Activated CD4-positive, alpha-beta T cell treated with anti-CD3 and anti-CD28 coated beads for 36 hours (primary cell): ENCODE measurements around the gene CTBP1. TPM values are rescaled to one million over a fixed set of nuclear protein-coding genes. Genes with fewer than 3 reads are reported as not detected.

Experiments used
- ATAC-seq: fragments of 200-7000 bp; cut with Tn5 transposase; one replicate; pipeline ENCODE4 v1.10.0; 2021; ENCODE audit warnings: mild to moderate bottlenecking, moderate library complexity
- CTCF ChIA-PET: fragments of 350-600 bp; sonication (Branson Sonifier 250); formaldehyde crosslinking; loops from one replicate; lab custom pipeline; 2021; ENCODE audit warnings: antibody characterized with exemption; lab: Charles Lee
- POLR2A ChIA-PET: fragments of 350-600 bp; sonication (Branson Sonifier 250); formaldehyde crosslinking; loops from one replicate; lab custom pipeline; 2021; ENCODE audit warnings: antibody characterized with exemption, inconsistent platforms; lab: Charles Lee
- DNase-seq: peaks from one replicate; pipeline ENCODE4 v3.0.0-alpha.2; 2020
- H3K27ac Mint-ChIP-seq: one replicate; pipeline ENCODE4 v1.8.0; 2021; ENCODE audit warnings: mixed read lengths
- H3K27me3 Mint-ChIP-seq: one replicate; pipeline ENCODE4 v1.8.0; 2021; ENCODE audit warnings: mixed read lengths
- H3K36me3 Mint-ChIP-seq: one replicate; pipeline ENCODE4 v1.8.0; 2021; ENCODE audit warnings: low read depth, mixed read lengths
- H3K4me1 Mint-ChIP-seq: one replicate; pipeline ENCODE4 v1.8.0; 2021; ENCODE audit warnings: mixed read lengths
- H3K4me3 Mint-ChIP-seq: one replicate; pipeline ENCODE4 v1.8.0; 2021; ENCODE audit warnings: mild to moderate bottlenecking, moderate library complexity, mixed read lengths
- H3K9me3 Mint-ChIP-seq: one replicate; pipeline ENCODE4 v1.8.0; 2021; ENCODE audit warnings: low read depth, mixed read lengths
- intact Hi-C, 2 experiments: fragments of 100-400 bp; cut with DNase I in 1 of 2; cut with micrococcal nuclease in 1 of 2; formaldehyde crosslinking; loops; one replicate each; pipeline versions ENCODE4 v1.14.2 to v1.15.1; 2022 to 2024; cut with DNase I, micrococcal nuclease
- total RNA-seq, 2 experiments: library from RNA; stranded (reverse); gene quantifications; one replicate each; pipeline ENCODE4 v1.2.3, GENCODE V29; 2021

CTBP1 gene
- total RNA-seq, 2 experiments from 2014 or later: 152 to 177 TPM

DNA sequence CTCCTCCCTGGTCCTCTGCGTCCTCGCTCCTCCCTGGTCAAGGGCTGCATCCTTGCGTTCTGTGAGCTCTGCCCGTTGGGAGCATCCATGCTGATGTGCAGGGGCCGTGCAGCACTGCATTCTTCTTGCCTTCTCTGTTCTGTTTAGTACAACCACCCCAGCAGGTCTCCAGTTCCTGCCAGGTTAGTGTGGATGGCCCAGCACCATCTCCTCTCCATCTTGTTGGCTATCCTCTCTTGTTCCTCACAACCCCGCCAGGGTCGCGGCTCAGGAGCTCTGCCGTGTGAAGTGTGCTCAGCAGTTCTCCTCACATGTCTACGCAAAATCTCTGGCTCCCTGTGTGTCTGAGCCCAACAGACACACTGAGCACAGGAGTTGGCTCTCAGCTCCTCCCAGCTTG is 30.3 kb upstream of the CTBP1 start:
- intact Hi-C loops: no loop called here
- Mint-ChIP-seq H3K27me3 (no peaks in the 10 kb centered on the region), H3K36me3 (no peaks in the 10 kb centered on the region), H3K4me1 (no peaks in the 10 kb centered on the region), H3K9me3 (no peaks in the 10 kb centered on the region), H3K27ac (no peak overlapping the region), H3K4me3 (no peak overlapping the region)
- DNase-seq: no peak
- no peak for ATAC-seq
- ChIA-PET CTCF (no interaction called here), POLR2A (no interaction called here)

DNA sequence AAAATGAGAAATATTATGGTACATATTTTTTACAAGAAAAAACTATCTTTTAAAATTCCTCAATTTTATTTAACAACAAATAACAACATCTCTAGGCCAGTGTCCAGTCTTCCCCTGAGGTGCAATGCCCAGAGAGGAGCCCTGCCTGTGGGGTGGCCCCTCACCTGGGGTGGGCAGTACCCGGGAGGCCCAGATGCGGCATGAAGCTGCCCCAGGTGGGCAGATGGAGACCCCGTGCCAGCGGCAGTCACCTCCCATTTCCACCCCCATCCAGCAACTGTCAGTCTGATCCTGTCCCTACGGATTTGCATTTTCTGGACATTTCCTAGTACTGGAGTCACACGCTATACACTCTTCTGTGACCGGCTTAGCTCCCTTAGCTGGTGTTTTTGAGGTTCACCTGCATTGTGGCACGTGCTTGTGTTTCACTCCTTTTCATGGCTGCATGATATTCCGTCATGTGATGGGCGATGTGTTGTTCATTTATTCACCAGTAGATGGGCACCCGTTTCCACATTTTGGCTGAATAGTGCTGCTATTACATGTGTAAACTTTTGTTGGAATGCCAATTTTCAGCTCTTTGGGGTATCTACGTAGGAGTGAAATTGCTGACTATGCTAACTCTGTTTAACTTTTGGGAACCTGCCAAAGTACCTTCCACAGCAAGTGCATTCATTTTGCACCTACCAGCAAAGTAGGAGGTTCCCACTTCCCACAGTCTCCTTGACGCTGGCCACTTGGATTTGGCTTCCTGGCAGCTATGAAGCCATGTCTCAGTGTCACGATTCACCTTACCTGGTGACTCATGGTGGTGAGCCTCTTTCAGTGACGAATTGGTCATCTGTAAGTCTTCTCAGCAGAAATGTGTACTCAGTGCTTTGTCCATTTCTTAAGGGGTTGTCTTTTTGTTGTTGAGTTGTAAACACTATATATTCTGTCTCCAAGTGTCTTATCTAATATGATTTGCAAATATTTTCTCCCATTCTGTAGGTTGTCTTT is 29.0 kb upstream of the CTBP1 start:
- H3K4me3 Mint-ChIP-seq: no peak overlapping the region
- H3K27ac Mint-ChIP-seq: no peak overlapping the region
- intact Hi-C loops: loop anchor here in 1 of 2 experiments (1.0 kb wide), 1 partner anchor 74 kb away; no protein-coding TSS in a partner anchor
- H3K27me3 Mint-ChIP-seq: no peaks in the 10 kb centered on the region
- H3K36me3 Mint-ChIP-seq: no peaks in the 10 kb centered on the region
- POLR2A ChIA-PET: no interaction called here
- H3K9me3 Mint-ChIP-seq: no peaks in the 10 kb centered on the region
- ATAC-seq (peak; percentile 78), DNase-seq (peak; percentile 32)
- no peaks in the 10 kb centered on the region for H3K4me1 Mint-ChIP-seq
- CTCF ChIA-PET: interaction anchor here (0.9 to 1.8 kb wide), 4 partner anchors 10 to 291 kb away, joined by 3 to 6 read pairs (median 4); partner anchors contain the start of gene IDUA

DNA sequence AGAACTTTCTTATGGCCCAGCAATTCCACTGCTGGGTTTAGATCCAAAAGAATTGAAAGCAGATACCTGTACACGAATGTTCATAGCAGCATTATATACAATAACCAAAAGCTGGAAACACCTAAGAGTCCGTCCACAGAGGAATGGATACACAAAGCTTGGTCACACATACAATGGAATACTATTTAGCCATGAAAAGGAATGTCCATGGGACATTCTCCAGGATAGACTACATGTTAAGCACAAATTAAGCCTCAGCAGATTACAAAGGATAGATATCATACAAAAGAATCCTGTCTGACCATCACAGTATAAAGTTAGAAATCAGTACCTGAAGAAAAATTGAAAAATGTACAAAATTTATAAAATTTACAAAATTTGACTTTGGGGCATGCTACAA is 28.1 kb upstream of the CTBP1 start:
- intact Hi-C loops: no loop called here
- Mint-ChIP-seq H3K36me3 (no peaks in the 10 kb centered on the region), H3K27me3 (no peaks in the 10 kb centered on the region), H3K4me3 (no peak overlapping the region), H3K27ac (no peak overlapping the region), H3K4me1 (no peaks in the 10 kb centered on the region), H3K9me3 (no peaks in the 10 kb centered on the region)
- CTCF ChIA-PET: interaction anchor here (1.1 to 1.8 kb wide), 3 partner anchors 9 to 290 kb away, joined by 4 to 6 read pairs (median 4); partner anchors contain the start of gene IDUA
- POLR2A ChIA-PET: no interaction called here
- no peak for ATAC-seq
- no peak for DNase-seq

DNA sequence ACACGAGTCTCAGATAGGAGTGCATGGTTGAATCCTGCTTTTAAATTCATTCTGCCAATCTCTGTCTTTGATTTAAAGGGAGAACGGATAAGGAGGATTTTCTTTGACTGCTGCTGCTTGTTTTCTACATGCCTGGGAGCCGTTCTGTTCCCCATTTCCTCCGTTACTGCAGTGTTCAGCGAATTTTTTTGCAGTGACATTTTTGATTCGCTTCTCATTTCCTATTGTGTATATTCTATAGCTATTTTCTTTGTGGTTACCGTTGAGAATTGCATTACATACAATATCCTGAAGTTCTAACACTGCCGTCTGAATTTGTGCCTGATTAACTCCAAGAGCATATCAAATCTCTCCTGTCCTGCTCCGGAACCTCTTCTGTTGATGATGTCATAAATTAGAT is 25.9 kb upstream of the CTBP1 start:
- CTCF ChIA-PET: interaction anchor here (1.0 kb wide), 1 partner anchor 44 kb away, joined by 3 read pairs; no protein-coding TSS in a partner anchor
- POLR2A ChIA-PET: no interaction called here
- no peaks in the 10 kb centered on the region for H3K27me3 Mint-ChIP-seq
- DNase-seq (no peak), ATAC-seq (no peak)
- no peaks in the 10 kb centered on the region for H3K4me1 Mint-ChIP-seq
- H3K27ac Mint-ChIP-seq: no peak overlapping the region
- H3K36me3 Mint-ChIP-seq: no peaks in the 10 kb centered on the region
- no peak overlapping the region for H3K4me3 Mint-ChIP-seq
- H3K9me3 Mint-ChIP-seq: peaks cover 3% of the 10 kb centered on the region
- intact Hi-C loops: no loop called here

DNA sequence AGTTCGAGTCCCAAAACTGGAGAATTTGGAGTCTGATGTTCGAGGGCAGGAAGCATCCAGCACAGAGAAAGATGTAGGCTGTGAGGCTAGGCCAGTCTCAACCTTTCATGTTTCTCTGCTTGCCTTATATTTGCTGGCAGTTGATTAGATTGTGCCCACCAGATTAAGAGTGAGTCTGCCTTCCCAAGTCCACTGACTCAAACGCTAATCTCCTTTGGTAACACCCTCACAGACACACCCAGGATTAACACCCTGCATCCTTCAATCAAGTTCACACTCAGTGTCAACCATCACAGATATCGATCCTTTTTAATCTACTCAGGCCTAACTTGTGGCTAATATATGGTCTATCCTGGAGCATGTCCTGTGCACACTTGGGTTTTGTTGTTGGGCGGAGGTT is 22.8 kb upstream of the CTBP1 start:
- Mint-ChIP-seq H3K4me3 (no peak overlapping the region), H3K36me3 (peaks cover 3% of the 10 kb centered on the region), H3K9me3 (peaks cover 10% of the 10 kb centered on the region), H3K27ac (no peak overlapping the region), H3K27me3 (no peaks in the 10 kb centered on the region), H3K4me1 (peaks cover 13% of the 10 kb centered on the region)
- intact Hi-C loops: no loop called here
- ATAC-seq (no peak), DNase-seq (no peak)
- ChIA-PET POLR2A (no interaction called here), CTCF (no interaction called here)

DNA sequence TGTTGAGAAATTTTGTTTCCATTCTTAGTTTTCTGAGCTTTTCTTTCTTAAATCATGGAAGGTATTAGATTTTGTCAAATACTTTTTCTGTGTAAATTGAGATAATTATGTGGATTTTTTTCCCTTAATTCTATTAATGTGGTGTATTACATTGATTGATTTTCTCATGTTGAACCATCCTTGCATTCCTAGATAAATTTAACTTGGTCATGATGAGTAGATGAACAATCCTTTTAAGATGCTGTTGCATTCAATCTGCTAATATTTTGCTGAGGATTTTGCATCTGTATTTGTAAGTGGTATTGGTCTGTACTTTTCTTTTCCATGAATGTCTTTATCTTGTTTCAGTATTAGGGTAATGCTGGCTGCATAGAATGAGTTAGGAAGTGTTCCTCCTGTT is 20.3 kb upstream of the CTBP1 start:
- Mint-ChIP-seq H3K9me3 (peaks cover 10% of the 10 kb centered on the region), H3K27ac (no peak overlapping the region), H3K27me3 (no peaks in the 10 kb centered on the region), H3K4me3 (no peak overlapping the region), H3K4me1 (peaks cover 13% of the 10 kb centered on the region), H3K36me3 (peaks cover 3% of the 10 kb centered on the region)
- CTCF ChIA-PET: interaction anchor here (0.8 to 2.4 kb wide), 13 partner anchors 9 to 140 kb away, joined by 3 to 22 read pairs (median 6); no protein-coding TSS in a partner anchor
- POLR2A ChIA-PET: interaction anchor here (0.7 kb wide), 1 partner anchor 102 kb away, joined by 3 read pairs; no protein-coding TSS in a partner anchor
- intact Hi-C loops: loop anchor here (2.0 to 5.0 kb wide), 3 partner anchors 18 to 257 kb away; partner anchors contain the start of gene FGFRL1 (in 1 of the 2)
- ATAC-seq (no peak), DNase-seq (no peak)

DNA sequence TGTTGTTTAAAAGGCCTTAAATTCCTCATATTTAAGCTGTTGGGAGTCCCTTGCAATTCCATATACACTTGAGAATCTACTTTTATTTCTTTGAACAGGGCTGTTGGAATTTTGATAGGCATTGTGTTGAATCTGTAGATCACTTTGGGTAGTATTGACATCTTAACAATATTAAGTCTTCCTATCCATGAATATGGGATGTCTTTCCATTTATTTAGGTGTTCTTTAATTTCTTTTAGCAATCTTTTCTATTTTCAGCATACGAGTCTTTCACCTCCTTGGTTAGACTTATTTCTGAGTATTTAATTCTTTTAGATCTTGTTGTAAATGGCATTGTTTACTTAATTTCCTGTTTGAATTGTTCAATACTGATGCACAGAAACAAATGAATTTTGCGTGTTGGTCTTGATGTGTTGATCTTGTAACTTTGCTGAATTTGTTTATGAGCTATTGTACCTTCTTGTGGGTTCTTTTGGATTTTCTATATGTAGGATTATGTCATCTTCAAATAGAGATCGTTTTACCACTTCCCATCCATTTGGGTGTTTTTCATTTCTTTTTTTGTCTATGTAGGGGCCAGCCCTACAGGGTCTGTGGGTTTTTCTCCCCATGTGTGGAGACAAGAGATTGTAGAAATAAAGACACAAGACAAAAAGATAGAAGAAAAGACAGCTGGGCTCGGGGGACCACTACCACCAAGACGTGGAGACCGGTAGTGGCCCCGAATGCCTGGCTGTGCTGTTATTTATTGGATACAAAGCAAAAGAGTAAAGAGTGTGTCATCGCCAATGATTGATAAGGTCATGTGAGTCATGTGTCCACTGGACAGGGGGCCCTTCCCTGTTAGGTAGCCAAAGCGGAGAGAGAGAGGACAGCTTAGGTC is 18.2 kb upstream of the CTBP1 start:
- H3K4me3 Mint-ChIP-seq: peak overlapping the region; percentile 63
- intact Hi-C loops: loop anchor here (1.0 to 5.0 kb wide), 7 partner anchors 9 to 255 kb away; partner anchors contain the start of genes FGFRL1 (in 1 of the 2) and MAEA (in 1 of the 2)
- ATAC-seq (peak; percentile 71), DNase-seq (peak; percentile 29)
- no peaks in the 10 kb centered on the region for H3K27me3 Mint-ChIP-seq
- peak overlapping the region; percentile 90 for H3K27ac Mint-ChIP-seq
- ChIA-PET CTCF (interaction anchor here (0.6 to 3.5 kb wide), 11 partner anchors 10 to 481 kb away, joined by 3 to 22 read pairs (median 5); partner anchors contain the start of gene CTBP1), POLR2A (interaction anchor here (0.6 kb wide), 1 partner anchor 28 kb away, joined by 4 read pairs; no protein-coding TSS in a partner anchor)
- H3K36me3 Mint-ChIP-seq: peaks cover 3% of the 10 kb centered on the region
- H3K4me1 Mint-ChIP-seq: peaks cover 13% of the 10 kb centered on the region
- peaks cover 10% of the 10 kb centered on the region for H3K9me3 Mint-ChIP-seq

DNA sequence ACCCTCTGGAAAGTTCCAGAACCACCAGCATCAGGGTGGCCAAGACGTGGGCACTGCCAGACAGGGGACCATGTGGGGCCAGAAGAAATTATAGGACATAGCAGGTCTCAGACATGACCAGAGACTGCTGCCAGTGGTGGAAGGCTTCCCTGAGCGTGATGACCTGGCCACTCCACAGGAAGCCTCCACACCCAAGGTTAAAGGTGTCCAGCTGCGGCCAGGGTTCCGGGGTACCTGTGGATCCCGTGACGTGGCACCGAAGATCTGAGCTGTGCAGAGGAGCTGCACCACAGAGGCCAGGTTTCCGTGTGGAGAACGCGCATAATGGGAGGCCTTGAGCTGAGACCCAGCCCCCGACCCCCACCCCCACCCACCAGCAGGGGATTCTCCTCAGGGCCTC is 16.4 kb upstream of the CTBP1 start:
- peaks cover 3% of the 10 kb centered on the region for H3K36me3 Mint-ChIP-seq
- H3K9me3 Mint-ChIP-seq: peaks cover 7% of the 10 kb centered on the region
- H3K4me1 Mint-ChIP-seq: peaks cover 17% of the 10 kb centered on the region
- no peak overlapping the region for H3K27ac Mint-ChIP-seq
- H3K4me3 Mint-ChIP-seq: no peak overlapping the region
- no peak for DNase-seq
- intact Hi-C loops: loop anchor here in 1 of 2 experiments (5.0 kb wide), 2 partner anchors 63 to 253 kb away; partner anchors contain the start of gene FGFRL1
- CTCF ChIA-PET: interaction anchor here (0.6 to 3.5 kb wide), 7 partner anchors 8 to 136 kb away, joined by 3 to 17 read pairs (median 3); partner anchors contain the start of gene CTBP1
- POLR2A ChIA-PET: no interaction called here
- H3K27me3 Mint-ChIP-seq: no peaks in the 10 kb centered on the region
- ATAC-seq: no peak

DNA sequence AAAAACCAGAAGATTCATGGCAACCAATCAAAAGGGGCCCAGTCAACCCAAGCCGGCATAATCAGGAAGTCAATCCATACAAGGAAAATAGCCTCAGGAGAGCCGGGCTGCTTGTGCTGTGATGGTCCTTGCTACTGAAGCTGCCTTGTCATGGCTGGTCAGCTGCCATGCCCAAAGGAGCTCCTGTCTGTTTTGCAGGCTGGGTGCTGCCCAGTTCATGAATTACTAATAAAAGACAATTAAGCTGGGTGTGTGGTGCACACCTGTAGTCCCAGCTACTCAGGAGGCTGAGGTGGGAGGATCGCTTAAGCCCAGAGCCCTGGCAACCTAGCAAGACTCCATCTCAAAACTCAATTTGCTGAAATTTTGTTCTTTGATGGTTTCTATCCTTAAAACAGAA is 16.0 kb upstream of the CTBP1 start:
- POLR2A ChIA-PET: no interaction called here
- Mint-ChIP-seq H3K27ac (no peak overlapping the region), H3K4me3 (no peak overlapping the region), H3K36me3 (peaks cover 3% of the 10 kb centered on the region), H3K4me1 (peaks cover 21% of the 10 kb centered on the region), H3K9me3 (peaks cover 7% of the 10 kb centered on the region), H3K27me3 (no peaks in the 10 kb centered on the region)
- intact Hi-C loops: loop anchor here in 1 of 2 experiments (5.0 kb wide), 2 partner anchors 63 to 253 kb away; partner anchors contain the start of gene FGFRL1
- DNase-seq (no peak), ATAC-seq (no peak)
- CTCF ChIA-PET: interaction anchor here (0.7 to 1.8 kb wide), 5 partner anchors 24 to 135 kb away, joined by 3 to 4 read pairs (median 3); no protein-coding TSS in a partner anchor

DNA sequence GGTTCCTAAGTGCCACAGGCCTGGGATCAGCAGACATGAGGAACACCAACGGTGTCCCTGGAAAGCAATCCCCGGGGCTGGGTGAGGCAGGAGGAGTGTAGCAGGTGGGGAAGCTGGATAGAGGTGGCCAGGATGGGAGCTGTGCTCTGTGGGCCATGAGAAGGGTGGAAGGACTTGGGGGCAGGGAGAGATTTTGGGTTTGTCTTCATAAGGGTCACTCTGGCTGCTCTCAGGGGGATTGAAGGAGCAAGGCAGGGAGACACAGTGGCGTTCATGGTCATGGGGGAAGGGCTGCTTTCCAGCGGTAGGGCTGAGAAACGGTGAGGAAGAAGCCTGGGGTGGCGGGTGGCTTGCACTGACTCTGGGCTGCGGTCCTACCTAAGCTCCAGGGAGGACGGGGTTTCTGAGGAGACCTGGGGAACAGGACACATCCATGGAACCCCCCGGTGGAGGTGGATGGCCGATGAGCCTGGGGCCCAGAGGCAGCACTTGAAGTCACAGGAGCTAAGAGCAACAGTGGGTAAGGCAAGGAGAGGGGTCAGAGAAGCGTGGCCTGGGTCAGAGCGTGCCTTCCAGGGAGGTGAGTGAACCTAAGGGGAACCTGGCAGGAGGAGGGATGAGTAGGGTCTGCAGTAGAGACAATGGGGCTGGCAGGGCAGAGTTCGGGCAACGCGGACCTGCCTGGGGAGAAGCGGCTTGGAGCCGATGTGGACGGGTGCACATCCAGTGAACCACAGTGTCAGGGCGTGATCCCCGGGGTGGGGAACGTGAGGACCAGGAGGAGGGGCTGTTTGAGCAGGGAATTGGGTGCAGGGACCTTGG is 12.4 kb upstream of the CTBP1 start:
- peaks cover 2% of the 10 kb centered on the region for H3K36me3 Mint-ChIP-seq

More for the DNA sequence above, 12.4 kb upstream of the CTBP1 start:
- H3K27me3 Mint-ChIP-seq: no peaks in the 10 kb centered on the region
- H3K4me1 Mint-ChIP-seq: peaks cover 20% of the 10 kb centered on the region
- ATAC-seq (no peak), DNase-seq (no peak)
- POLR2A ChIA-PET: no interaction called here
- no peak overlapping the region for H3K4me3 Mint-ChIP-seq
- H3K9me3 Mint-ChIP-seq: peaks cover 5% of the 10 kb centered on the region
- no peak overlapping the region for H3K27ac Mint-ChIP-seq
- intact Hi-C loops: no loop called here
- CTCF ChIA-PET: interaction anchor here (0.6 to 0.7 kb wide), 2 partner anchors 132 to 880 kb away, joined by 3 read pairs; no protein-coding TSS in a partner anchor
